Neural cell (in vitro differentiated cells): Measurements from ENCODE around the gene LRCH1.

Experiments used
- CTCF ChIP-seq: fragments of 450-650 bp; IDR thresholded peaks from 2 replicates; pipeline ENCODE4 v1.5.1; 2014; ENCODE audit warnings: antibody characterized with exemption, mild to moderate bottlenecking, moderate library complexity; ENCODE audit not compliant: poor library complexity, severe bottlenecking
- EZH2 ChIP-seq: fragments of 200-600, 300-800 bp; shearing (Covaris generic), sonication (generic); IDR thresholded peaks from 2 replicates; pipeline ENCODE4 v1.6.1; 2014; ENCODE audit warnings: antibody characterized with exemption, low read length, borderline replicate concordance, mild to moderate bottlenecking; ENCODE audit not compliant: insufficient read depth, poor library complexity, severe bottlenecking
- POLR2AphosphoS5 ChIP-seq: IDR thresholded peaks from 2 replicates; pipeline ENCODE4 v1.6.1; 2012
- REST ChIP-seq: IDR thresholded peaks from 2 replicates; pipeline ENCODE4 v1.6.1; 2012; ENCODE audit warnings: borderline replicate concordance
- SMC3 ChIP-seq: fragments of 450-650 bp; conservative IDR thresholded peaks from 2 replicates; pipeline ENCODE4 v1.6.1; 2014; ENCODE audit warnings: antibody characterized with exemption, mild to moderate bottlenecking, moderate library complexity; ENCODE audit not compliant: poor library complexity
- TAF1 ChIP-seq: IDR thresholded peaks from 2 replicates; pipeline ENCODE4 v1.6.1; 2012; ENCODE audit warnings: low read depth

- no peak for TF ChIP-seq SMC3
- no peak for TF ChIP-seq CTCF
- no peak for TF ChIP-seq TAF1
- no peak for TF ChIP-seq EZH2
- no peak for TF ChIP-seq POLR2AphosphoS5
- TF ChIP-seq REST = no peak
Observed at GRCh38 chr13:46570273-46570672, 17.3 kb downstream of the LRCH1 start.
